ENCODE results near the gene TAF3.

Gene TAF3

GRCh38 chr10:8056378-8056777, 238.1 kb downstream of the TAF3 start:
- DNase-seq (ENCODE audit: low read depth in 2 of 3, low spot score in 2 of 3), result no peak

- DNase-seq (ENCODE audit: low read depth in 2 of 3, low spot score in 2 of 3), result no peak
These were observed 238.6 kb downstream of the TAF3 start for GRCh38 chr10:8056871-8057331.

DNA sequence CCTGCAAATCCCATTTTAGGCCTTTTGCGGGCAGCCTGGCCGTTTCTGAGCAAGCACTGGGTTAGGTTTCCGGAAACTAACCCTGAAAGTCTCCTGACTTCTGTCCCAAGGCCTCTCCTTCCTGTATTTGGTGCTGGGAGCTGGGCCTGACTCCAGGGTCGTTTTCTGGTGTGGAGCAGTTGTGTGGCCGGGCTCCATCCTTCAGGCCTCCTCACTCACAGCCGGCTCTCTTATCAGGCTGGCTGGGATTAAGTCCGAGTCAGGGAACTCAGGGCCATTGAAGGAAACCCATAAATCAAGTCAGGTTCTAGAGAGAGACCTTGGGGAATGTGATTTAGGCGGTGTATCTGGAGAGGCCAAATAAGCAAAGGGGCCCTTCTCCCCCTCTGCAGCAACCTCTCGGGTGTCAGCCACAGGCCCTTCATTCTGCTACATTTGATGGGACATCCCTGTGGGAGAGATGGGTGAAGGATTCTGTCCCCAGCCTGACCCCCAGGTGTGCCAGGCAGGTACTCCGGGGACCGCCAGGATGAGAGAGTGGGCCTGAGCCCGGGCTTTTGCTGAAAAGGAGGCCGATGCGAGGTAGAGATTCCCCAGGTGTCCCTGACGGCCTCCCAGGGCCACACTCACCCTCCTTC, 239.4 kb downstream of the TAF3 start:
- DNase-seq (ENCODE audit: low read depth in 2 of 3, low spot score in 2 of 3), result no peak

DNA sequence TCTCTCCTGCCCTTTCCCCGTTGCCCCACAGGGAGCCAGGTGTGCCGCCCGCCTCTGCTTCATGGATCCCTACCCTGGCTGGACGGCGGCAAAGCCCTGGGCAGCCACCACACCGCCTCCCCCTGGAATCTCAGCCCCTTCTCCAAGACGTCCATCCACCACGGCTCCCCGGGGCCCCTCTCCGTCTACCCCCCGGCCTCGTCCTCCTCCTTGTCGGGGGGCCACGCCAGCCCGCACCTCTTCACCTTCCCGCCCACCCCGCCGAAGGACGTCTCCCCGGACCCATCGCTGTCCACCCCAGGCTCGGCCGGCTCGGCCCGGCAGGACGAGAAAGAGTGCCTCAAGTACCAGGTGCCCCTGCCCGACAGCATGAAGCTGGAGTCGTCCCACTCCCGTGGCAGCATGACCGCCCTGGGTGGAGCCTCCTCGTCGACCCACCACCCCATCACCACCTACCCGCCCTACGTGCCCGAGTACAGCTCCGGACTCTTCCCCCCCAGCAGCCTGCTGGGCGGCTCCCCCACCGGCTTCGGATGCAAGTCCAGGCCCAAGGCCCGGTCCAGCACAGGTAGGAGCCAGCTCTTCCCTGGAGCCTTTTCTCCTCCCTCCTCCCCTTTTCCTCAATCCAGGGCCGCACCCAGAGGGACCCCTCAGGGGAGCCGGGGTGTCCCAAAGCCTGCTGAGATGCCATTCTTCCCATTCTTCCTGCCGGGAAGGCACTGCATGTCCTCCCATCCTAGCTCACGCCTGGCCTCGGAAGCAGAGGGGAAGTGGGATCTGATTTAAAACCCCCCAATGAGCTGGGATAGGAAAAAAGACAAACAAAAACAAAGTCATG, 240.2 kb downstream of the TAF3 start:
- no peak for DNase-seq (ENCODE audit: low read depth in 2 of 3, low spot score in 2 of 3)

DNA sequence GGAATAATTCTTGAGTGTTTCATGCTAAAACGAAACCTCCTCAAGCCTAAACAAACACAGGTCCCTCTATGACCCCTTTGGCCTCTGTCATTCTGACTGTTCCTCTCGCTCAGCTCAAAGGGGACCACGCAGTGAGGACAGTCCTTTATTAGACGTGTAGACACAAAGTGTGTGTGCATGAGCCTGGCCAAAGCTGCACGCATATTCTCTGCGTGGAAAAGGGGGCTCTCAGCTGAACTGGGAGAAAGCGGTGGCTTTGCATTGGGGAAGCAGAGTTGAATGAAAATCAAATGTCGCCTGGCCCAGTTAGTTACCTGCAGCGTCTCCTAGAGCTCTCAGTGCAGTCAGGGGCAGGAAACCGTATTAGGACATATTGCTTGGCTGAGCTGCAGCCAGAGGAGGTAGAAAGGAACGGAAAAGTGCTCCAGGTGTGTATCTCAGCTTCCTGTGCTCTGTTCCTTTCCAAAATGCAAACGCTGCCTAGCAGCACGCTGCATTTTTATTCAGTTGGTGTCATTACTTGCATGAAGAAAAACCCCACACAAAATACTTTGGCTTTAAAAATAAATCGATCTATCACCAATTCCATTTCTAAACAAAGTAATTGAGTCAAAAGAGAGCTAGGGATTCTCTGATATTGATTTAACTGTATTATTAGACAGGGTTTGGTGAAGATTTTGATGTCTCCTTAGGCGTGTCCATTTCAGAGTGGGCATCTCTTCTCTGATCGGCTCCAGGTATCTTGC, 241.1 kb downstream of the TAF3 start:
- DNase-seq (ENCODE audit: low read depth in 2 of 3, low spot score in 2 of 3), result no peak

GRCh38 chr10:8060010-8060703, 241.9 kb downstream of the TAF3 start:
- DNase-seq (ENCODE audit: low read depth in 2 of 3, low spot score in 2 of 3), result no peak

DNA sequence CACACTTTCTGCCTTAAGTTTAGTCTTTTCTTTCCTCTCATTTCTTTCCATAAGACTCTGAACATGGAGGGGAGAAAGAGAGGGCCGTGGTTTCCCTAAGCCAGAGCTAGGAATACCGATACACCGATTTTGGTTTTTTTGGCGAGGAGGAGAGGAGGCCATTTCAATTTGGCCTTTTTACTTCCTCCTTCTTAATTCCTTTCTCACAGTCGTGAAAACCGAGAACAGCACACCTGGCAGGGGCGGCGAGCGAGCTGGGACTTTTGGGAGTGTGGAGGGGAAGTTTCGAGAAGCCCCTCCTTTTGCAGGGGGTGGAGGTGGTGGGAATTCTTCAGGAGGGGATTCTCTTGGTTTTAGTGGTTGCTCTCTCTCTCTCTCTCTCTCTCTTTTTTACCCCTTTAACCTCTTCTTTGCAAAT, 242.4 kb downstream of the TAF3 start:
- no peak for DNase-seq (ENCODE audit: low read depth in 2 of 3, low spot score in 2 of 3)

DNA sequence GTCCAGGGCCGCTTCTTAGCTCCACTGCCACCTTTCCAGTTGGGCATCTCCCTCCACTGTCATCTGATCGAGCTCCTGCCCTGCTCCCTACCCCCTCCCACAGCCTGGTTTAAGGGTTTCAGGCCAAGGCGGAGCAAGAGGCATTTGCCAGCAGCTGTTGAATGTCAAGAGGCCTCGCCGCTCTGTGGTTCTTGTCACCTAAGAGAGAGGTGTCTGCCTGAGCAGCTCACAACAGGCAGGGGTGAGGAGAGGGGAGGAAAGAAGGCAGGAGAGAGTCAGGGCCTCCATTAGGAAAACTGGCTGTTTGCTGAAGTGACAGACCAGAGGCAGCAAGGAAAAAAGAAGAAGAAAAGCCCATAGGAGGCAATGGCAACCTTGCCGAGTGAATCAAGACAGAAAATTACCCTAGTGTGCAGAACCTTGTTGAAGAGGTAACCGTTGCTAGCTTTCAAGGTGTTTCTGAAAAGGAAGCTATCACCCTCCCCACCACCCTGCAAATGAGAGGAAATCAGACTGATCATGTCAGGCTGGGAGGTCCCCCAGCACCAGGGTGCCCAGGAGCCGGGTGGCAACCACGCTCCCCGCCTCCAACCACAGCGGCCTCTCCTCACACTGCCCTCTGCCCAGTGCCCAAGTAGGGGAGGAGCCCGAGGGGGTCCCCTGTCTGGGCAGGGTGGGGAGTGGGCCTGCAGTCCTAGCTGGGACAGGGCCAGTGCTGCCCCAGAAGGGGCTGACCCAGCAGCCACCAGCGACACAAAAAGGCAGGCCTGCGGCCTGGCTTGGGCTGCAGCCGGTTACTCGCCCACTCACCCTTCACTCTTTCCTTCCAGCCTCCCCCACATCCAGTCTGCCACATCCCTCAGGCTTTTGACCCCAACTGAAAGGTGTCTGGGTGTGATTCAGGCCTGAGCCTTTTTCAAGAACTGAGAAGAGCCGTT, 243.2 kb downstream of the TAF3 start:
- DNase-seq (ENCODE audit: low read depth in 2 of 3, low spot score in 2 of 3), result no peak

- no peak for DNase-seq (ENCODE audit: low read depth in 2 of 3, low spot score in 2 of 3)
These were observed 245.0 kb downstream of the TAF3 start for GRCh38 chr10:8063128-8063908.

DNA sequence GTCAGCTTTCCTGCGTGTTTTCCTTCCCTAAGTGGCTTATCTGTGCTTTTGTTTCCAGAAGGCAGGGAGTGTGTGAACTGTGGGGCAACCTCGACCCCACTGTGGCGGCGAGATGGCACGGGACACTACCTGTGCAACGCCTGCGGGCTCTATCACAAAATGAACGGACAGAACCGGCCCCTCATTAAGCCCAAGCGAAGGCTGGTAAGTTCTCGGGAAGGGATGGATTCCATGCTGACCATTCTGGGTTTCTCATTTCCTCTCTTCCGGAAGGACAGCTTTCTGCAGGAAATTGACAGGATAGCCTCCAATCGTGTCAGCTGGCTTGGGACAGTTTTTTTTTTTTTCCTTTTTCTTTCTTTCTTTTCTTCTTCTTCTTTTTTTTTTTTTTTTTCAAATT, 245.6 kb downstream of the TAF3 start:
- no peak for DNase-seq (ENCODE audit: low read depth in 2 of 3, low spot score in 2 of 3)

GRCh38 chr10:8064436-8064835, 246.1 kb downstream of the TAF3 start:
- no peak for DNase-seq (ENCODE audit: low read depth in 2 of 3, low spot score in 2 of 3)

DNA sequence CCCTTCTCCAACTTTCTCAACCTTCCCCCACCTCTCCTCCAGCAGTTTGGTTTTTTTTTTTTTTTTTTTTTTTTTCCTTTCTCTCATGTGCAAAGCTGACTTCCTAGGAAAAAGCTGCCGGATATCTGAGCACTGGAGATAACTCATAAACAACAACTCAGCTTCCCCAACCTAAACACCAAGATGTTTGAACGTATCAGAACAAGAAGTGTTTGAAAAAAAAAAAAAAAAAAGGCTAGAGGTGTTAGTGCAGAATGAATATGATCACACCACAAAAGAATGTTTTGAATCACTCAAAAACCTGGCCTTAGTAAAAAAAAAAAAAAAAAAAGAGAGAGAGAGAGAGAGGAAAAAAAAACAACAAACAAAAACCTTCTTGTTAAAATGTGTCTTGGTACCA, 247.3 kb downstream of the TAF3 start:
- DNase-seq (ENCODE audit: low read depth in 2 of 3, low spot score in 2 of 3), result no peak

- DNase-seq (ENCODE audit: low read depth in 2 of 3, low spot score in 2 of 3), result no peak
These were observed 247.8 kb downstream of the TAF3 start for GRCh38 chr10:8066124-8066523.

Measured in activated CD8-positive, alpha-beta memory T cell treated with anti-CD3 and anti-CD28 coated beads for 48 hours (primary cell).